WTC11 (cell line): ENCODE data around the gene SGTA.

Experiments
- SMAD3 ChIP-seq: sonication (generic); formaldehyde crosslinking; IDR thresholded peaks from 2 replicates; pipeline ENCODE4 v1.8.0; 2022; ENCODE audit warnings: missing genetic modification reagents, mild to moderate bottlenecking, borderline replicate concordance
- SP1 ChIP-seq: sonication (generic); formaldehyde crosslinking; conservative IDR thresholded peaks from 2 replicates; pipeline ENCODE4 v1.8.1; 2022; ENCODE audit warnings: missing genetic modification reagents
- TF ChIP-seq, protein P1 (sequence below): fragments of 200-600 bp; IDR thresholded peaks from 2 replicates; pipeline ENCODE4 v1.8.0; 2022; ENCODE audit warnings: antibody characterized with exemption
- TF ChIP-seq, protein P2 (sequence below): sonication (generic); formaldehyde crosslinking; IDR thresholded peaks from 2 replicates; pipeline ENCODE4 v1.8.1; 2022; ENCODE audit warnings: mild to moderate bottlenecking, moderate library complexity, missing genetic modification reagents

DNA sequence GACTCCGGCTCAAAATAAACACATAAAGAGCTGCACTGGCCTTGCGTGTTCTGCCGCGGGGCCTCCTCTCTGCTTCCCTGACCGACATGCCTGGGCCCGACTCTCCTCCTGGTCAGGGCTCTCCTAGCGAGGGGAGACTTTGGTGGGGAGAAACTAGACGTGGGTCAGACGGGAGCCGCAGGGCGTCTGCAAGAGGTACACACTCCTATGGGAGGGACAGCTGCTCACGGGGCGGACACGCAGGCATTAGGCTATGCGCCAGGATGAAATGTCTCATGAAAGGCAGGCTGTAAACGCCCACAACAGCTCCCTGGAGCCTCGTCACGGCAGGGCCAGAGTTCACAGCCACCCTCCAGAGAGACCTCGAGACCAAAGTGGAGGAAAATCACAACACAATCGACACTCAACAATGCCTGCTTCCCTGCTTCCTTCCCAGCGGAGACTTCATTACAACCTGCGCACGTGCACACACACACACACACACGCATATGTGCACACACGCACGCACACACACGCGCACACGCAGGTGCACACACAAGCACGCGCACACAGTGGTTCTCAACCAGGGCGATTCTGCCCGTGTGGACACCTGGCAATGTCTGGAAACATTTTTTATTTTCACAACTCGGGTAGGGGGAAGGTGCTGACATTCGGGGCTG lies 49.0 kb downstream of the SGTA start:
- no peak for TF ChIP-seq SMAD3 (CRISPR knock-in tag)
- no peak for TF ChIP-seq SP1 (CRISPR knock-in tag)
- TF ChIP-seq, protein P1, sequence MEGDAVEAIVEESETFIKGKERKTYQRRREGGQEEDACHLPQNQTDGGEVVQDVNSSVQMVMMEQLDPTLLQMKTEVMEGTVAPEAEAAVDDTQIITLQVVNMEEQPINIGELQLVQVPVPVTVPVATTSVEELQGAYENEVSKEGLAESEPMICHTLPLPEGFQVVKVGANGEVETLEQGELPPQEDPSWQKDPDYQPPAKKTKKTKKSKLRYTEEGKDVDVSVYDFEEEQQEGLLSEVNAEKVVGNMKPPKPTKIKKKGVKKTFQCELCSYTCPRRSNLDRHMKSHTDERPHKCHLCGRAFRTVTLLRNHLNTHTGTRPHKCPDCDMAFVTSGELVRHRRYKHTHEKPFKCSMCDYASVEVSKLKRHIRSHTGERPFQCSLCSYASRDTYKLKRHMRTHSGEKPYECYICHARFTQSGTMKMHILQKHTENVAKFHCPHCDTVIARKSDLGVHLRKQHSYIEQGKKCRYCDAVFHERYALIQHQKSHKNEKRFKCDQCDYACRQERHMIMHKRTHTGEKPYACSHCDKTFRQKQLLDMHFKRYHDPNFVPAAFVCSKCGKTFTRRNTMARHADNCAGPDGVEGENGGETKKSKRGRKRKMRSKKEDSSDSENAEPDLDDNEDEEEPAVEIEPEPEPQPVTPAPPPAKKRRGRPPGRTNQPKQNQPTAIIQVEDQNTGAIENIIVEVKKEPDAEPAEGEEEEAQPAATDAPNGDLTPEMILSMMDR, result no peak
- TF ChIP-seq, protein P2, sequence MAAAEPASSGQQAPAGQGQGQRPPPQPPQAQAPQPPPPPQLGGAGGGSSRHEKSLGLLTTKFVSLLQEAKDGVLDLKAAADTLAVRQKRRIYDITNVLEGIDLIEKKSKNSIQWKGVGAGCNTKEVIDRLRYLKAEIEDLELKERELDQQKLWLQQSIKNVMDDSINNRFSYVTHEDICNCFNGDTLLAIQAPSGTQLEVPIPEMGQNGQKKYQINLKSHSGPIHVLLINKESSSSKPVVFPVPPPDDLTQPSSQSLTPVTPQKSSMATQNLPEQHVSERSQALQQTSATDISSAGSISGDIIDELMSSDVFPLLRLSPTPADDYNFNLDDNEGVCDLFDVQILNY, result no peak
